SK-N-SH (cell line): ENCODE results near the gene TBCEL. TPM values are rescaled to one million over a fixed set of nuclear protein-coding genes. Genes with fewer than 3 reads are reported as not detected.

Experiments used
- CTCF ChIA-PET: fragments of 300-600, 350-600 bp; formaldehyde crosslinking; extraction: SDS; loops from one replicate; lab custom pipeline; 2021; lab: Yijun Ruan, JAX
- POLR2A ChIA-PET: fragments of 350-600 bp; sonication (Branson Sonifier 250); formaldehyde crosslinking; extraction: SDS; loops from one replicate; lab custom pipeline; 2020; ENCODE audit warnings: antibody characterized with exemption, inconsistent platforms; lab: Yijun Ruan, JAX
- DNase-seq: peaks from one replicate; pipeline ENCODE4 v3.0.0; 2012
- H2AFZ ChIP-seq: fragments of 200-600 bp; sonication (generic); 2 replicates; pipeline ENCODE4 v1.8.1; 2016; ENCODE audit warnings: antibody characterized with exemption, mild to moderate bottlenecking, low read depth
- H3F3A ChIP-seq: fragments of 200-600 bp; sonication (generic); replicated peaks from 2 replicates; pipeline ENCODE3; 2016; ENCODE audit warnings: antibody characterized with exemption, mild to moderate bottlenecking; ENCODE audit not compliant: insufficient read depth
- H3K27ac ChIP-seq, 2 experiments: fragments of 200-500 bp in 1 of 2; fragments of 200-600 bp in 1 of 2; sonication (Bioruptor generic) in 1 of 2; sonication (generic), shearing (Covaris generic) in 1 of 2; 2 replicates each; pipeline versions ENCODE4 v1.5.1 to v1.6.1; 2014 to 2016; ENCODE audit warnings: low read depth in 2 of 2, inconsistent platforms in 1 of 2, low read length in 1 of 2, mild to moderate bottlenecking in 1 of 2, mixed read lengths in 1 of 2
- H3K27me3 ChIP-seq: fragments of 200-600 bp; sonication (generic), shearing (Covaris generic); 2 replicates; pipeline ENCODE4 v1.6.1; 2016; ENCODE audit warnings: mixed run types; ENCODE audit not compliant: insufficient read depth
- H3K36me3 ChIP-seq, 2 experiments: fragments of 200-500 bp in 1 of 2; fragments of 200-600 bp in 1 of 2; sonication (Bioruptor generic) in 1 of 2; sonication (generic) in 1 of 2; replicated peaks in 1 of 2; 2 replicates each; pipeline versions ENCODE3 to v1.5.1; 2014 to 2016; ENCODE audit warnings: low read length in 1 of 2, mild to moderate bottlenecking in 1 of 2; ENCODE audit not compliant: insufficient read depth in 2 of 2, control insufficient read depth in 1 of 2
- H3K4me1 ChIP-seq, 2 experiments: fragments of 200-500 bp in 1 of 2; fragments of 200-600 bp in 1 of 2; sonication (Bioruptor generic) in 1 of 2; sonication (generic), shearing (Covaris generic) in 1 of 2; 2 replicates each; pipeline versions ENCODE4 v1.5.1 to v1.6.1; 2014 to 2016; ENCODE audit warnings: low read depth in 1 of 2, low read length in 1 of 2, mixed run types in 1 of 2; ENCODE audit not compliant: insufficient read depth in 2 of 2, control insufficient read depth in 1 of 2
- H3K4me2 ChIP-seq: fragments of 200-600 bp; sonication (generic), shearing (Covaris generic); 2 replicates; pipeline ENCODE4 v1.6.1; 2017; ENCODE audit warnings: mixed run types
- H3K4me3 ChIP-seq, 2 experiments: fragments of 200-500 bp in 1 of 2; fragments of 200-600 bp in 1 of 2; sonication (Bioruptor generic) in 1 of 2; sonication (generic), shearing (Covaris generic) in 1 of 2; 2 replicates each; pipeline versions ENCODE4 v1.5.1 to v1.8.1; 2014 to 2016; ENCODE audit warnings: low read depth in 2 of 2, inconsistent platforms in 1 of 2, low read length in 1 of 2, mild to moderate bottlenecking in 1 of 2, mixed read lengths in 1 of 2, moderate library complexity in 1 of 2
- H3K79me2 ChIP-seq: fragments of 200-600 bp; sonication (generic); 2 replicates; pipeline ENCODE4 v1.8.1; 2017; ENCODE audit warnings: mild to moderate bottlenecking; ENCODE audit not compliant: insufficient read depth
- H3K9ac ChIP-seq: fragments of 200-600 bp; sonication (generic); 2 replicates; pipeline ENCODE4 v1.6.1; 2017; ENCODE audit warnings: mixed run types
- H3K9me2 ChIP-seq: fragments of 200-600 bp; sonication (generic); 2 replicates; pipeline ENCODE4 v1.6.1; 2017; ENCODE audit warnings: mixed run types
- H3K9me3 ChIP-seq: fragments of 200-600 bp; sonication (generic); 2 replicates; pipeline ENCODE4 v1.6.1; 2017; ENCODE audit warnings: mixed run types, mild to moderate bottlenecking, moderate library complexity
- H4K20me1 ChIP-seq: fragments of 200-600 bp; sonication (generic); 2 replicates; pipeline ENCODE4 v1.6.1; 2017; ENCODE audit warnings: mild to moderate bottlenecking, mixed run types; ENCODE audit not compliant: insufficient read depth
- CHD2 ChIP-seq: fragments of 150-350 bp; IDR thresholded peaks from 2 replicates; pipeline ENCODE4 v1.6.1; 2018; ENCODE audit warnings: low read length; ENCODE audit not compliant: partially characterized antibody
- ELF1 ChIP-seq: IDR thresholded peaks from 2 replicates; pipeline ENCODE4 v1.4.0; 2012
- FOXJ3 ChIP-seq: sonication (generic); formaldehyde crosslinking; IDR thresholded peaks from 2 replicates; pipeline ENCODE4 v1.5.1; 2020; ENCODE audit warnings: mild to moderate bottlenecking, missing genetic modification reagents
- GATA2 ChIP-seq: sonication (generic); formaldehyde crosslinking; IDR thresholded peaks from 2 replicates; pipeline ENCODE4 v1.5.0; 2020; ENCODE audit warnings: mild to moderate bottlenecking, missing genetic modification reagents
- MEF2A ChIP-seq: IDR thresholded peaks from 2 replicates; pipeline ENCODE4 v1.4.0; 2012; ENCODE audit warnings: low read depth, borderline replicate concordance
- POLR2AphosphoS5 ChIP-seq: IDR thresholded peaks from 2 replicates; pipeline ENCODE4 v1.6.1; 2012; ENCODE audit warnings: low read depth, low read length
- RXRA ChIP-seq: IDR thresholded peaks from 2 replicates; pipeline ENCODE4 v1.4.0; 2012; ENCODE audit warnings: low read depth, mild to moderate bottlenecking, borderline replicate concordance
- SIN3A ChIP-seq: IDR thresholded peaks from 2 replicates; pipeline ENCODE4 v1.6.1; 2012; ENCODE audit warnings: low read depth, mild to moderate bottlenecking, low read length, moderate library complexity, borderline replicate concordance
- TAF1 ChIP-seq: IDR thresholded peaks from 2 replicates; pipeline ENCODE4 v1.6.1; 2012; ENCODE audit warnings: low read depth, mild to moderate bottlenecking, low read length, moderate library complexity, borderline replicate concordance
- TEAD4 ChIP-seq: IDR thresholded peaks from 2 replicates; pipeline ENCODE4 v1.4.0; 2012; ENCODE audit warnings: mild to moderate bottlenecking, borderline replicate concordance; ENCODE audit not compliant: insufficient read depth
- YY1 ChIP-seq: IDR thresholded peaks from 2 replicates; pipeline ENCODE4 v1.4.0; 2012; ENCODE audit warnings: low read depth, mild to moderate bottlenecking
- WGBS: methylation state at CpG from one replicate; pipeline ENCODE4 v1.1.6; 2017; ENCODE audit warnings: low lambda C conversion rate; 5-methylcytosine and 5-hydroxymethylcytosine counted together
- polyA plus RNA-seq, 3 experiments: library from polyadenylated mRNA; depleted of rRNA; stranded (reverse); fragments of >200 nt; gene quantifications; 2 replicates each; pipeline ENCODE4 v1.2.3, GENCODE V29; 2012
- TF ChIP-seq, protein P1 (sequence below): IDR thresholded peaks from 2 replicates; pipeline ENCODE4 v1.4.0; 2012; ENCODE audit warnings: low read depth, borderline replicate concordance
- TF ChIP-seq, protein P2 (sequence below): IDR thresholded peaks from 2 replicates; pipeline ENCODE4 v1.4.0; 2012; ENCODE audit warnings: low read depth
- TF ChIP-seq, protein P3 (sequence below): IDR thresholded peaks from 2 replicates; pipeline ENCODE4 v1.4.0; 2012; ENCODE audit warnings: low read depth, borderline replicate concordance
- TF ChIP-seq, protein P4 (sequence below): fragments of 200-600 bp; sonication (generic); IDR thresholded peaks from 2 replicates; pipeline ENCODE4 v1.6.1; 2017; ENCODE audit warnings: antibody characterized with exemption, mild to moderate bottlenecking, moderate library complexity
- TF ChIP-seq, protein P5 (sequence below): fragments of 150-350 bp; IDR thresholded peaks from 2 replicates; pipeline ENCODE4 v1.6.1; 2016; ENCODE audit warnings: mild to moderate bottlenecking, low read depth, low read length

Gene TBCEL
- polyA plus RNA-seq, 1 of the 3 experiments (the other 2 are of a cell fraction) = 5.9 TPM

DNA sequence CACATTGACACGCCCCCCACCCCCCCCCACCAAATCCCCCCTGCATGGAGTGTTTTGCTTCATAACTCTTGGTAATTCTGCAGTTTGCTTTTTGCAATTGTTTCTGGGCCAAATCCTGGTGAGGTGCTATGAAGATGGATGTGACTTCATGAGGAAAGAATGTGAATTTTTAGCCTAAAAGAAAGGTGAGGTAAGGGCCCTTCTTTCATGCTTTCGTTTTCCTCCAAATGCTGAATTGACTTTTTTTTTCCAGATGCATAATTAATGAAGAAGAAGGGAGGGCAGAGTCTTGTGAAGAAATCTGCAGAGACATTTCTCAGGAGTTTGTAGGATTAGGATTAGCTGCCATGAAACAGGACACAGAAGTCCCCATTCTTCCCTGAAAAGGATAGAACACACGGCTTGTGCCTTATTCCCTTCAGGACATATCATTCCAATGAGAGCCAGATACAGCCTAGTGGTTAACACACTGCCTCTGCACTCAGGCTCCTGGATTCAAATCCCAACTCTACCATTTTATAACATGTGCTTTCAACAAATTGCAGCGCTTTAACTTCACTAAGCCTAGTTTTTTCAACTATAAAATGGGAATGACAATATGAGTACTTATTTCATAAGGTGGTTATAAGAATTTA lies 19.6 kb upstream of the TBCEL start:
- H3K4me3 ChIP-seq = no peak overlapping the region
- no peaks in the 10 kb centered on the region for H4K20me1 ChIP-seq
- H3K4me2 ChIP-seq = no peak overlapping the region
- 32% methylated on average over 4 of the region's 4 CpGs for WGBS
- H3K4me1 ChIP-seq = no peaks in the 10 kb centered on the region
- CTCF ChIA-PET = interaction anchor here (1.1 kb wide), 1 partner anchor 191 kb away, joined by 3 read pairs; no protein-coding TSS in a partner anchor
- no peak for DNase-seq
- no peaks in the 10 kb centered on the region for H3F3A ChIP-seq
- no peak overlapping the region for H2AFZ ChIP-seq
- H3K9ac ChIP-seq = no peak overlapping the region
- POLR2A ChIA-PET = no interaction called here
- TF ChIP-seq, protein P1, sequence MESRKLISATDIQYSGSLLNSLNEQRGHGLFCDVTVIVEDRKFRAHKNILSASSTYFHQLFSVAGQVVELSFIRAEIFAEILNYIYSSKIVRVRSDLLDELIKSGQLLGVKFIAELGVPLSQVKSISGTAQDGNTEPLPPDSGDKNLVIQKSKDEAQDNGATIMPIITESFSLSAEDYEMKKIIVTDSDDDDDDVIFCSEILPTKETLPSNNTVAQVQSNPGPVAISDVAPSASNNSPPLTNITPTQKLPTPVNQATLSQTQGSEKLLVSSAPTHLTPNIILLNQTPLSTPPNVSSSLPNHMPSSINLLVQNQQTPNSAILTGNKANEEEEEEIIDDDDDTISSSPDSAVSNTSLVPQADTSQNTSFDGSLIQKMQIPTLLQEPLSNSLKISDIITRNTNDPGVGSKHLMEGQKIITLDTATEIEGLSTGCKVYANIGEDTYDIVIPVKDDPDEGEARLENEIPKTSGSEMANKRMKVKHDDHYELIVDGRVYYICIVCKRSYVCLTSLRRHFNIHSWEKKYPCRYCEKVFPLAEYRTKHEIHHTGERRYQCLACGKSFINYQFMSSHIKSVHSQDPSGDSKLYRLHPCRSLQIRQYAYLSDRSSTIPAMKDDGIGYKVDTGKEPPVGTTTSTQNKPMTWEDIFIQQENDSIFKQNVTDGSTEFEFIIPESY = no peak
- TF ChIP-seq GATA2 (CRISPR knock-in tag) (no peak), CHD2 (no peak), POLR2AphosphoS5 (no peak), TEAD4 (no peak), SIN3A (no peak), MEF2A (no peak), TAF1 (no peak), YY1 (no peak), FOXJ3 (CRISPR knock-in tag) (no peak), ELF1 (no peak), RXRA (no peak)
- TF ChIP-seq, protein P2, sequence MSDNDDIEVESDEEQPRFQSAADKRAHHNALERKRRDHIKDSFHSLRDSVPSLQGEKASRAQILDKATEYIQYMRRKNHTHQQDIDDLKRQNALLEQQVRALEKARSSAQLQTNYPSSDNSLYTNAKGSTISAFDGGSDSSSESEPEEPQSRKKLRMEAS = no peak
- TF ChIP-seq, protein P3, sequence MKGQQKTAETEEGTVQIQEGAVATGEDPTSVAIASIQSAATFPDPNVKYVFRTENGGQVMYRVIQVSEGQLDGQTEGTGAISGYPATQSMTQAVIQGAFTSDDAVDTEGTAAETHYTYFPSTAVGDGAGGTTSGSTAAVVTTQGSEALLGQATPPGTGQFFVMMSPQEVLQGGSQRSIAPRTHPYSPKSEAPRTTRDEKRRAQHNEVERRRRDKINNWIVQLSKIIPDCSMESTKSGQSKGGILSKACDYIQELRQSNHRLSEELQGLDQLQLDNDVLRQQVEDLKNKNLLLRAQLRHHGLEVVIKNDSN = no peak
- TF ChIP-seq, protein P4, sequence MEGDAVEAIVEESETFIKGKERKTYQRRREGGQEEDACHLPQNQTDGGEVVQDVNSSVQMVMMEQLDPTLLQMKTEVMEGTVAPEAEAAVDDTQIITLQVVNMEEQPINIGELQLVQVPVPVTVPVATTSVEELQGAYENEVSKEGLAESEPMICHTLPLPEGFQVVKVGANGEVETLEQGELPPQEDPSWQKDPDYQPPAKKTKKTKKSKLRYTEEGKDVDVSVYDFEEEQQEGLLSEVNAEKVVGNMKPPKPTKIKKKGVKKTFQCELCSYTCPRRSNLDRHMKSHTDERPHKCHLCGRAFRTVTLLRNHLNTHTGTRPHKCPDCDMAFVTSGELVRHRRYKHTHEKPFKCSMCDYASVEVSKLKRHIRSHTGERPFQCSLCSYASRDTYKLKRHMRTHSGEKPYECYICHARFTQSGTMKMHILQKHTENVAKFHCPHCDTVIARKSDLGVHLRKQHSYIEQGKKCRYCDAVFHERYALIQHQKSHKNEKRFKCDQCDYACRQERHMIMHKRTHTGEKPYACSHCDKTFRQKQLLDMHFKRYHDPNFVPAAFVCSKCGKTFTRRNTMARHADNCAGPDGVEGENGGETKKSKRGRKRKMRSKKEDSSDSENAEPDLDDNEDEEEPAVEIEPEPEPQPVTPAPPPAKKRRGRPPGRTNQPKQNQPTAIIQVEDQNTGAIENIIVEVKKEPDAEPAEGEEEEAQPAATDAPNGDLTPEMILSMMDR = no peak
- TF ChIP-seq, protein P5, sequence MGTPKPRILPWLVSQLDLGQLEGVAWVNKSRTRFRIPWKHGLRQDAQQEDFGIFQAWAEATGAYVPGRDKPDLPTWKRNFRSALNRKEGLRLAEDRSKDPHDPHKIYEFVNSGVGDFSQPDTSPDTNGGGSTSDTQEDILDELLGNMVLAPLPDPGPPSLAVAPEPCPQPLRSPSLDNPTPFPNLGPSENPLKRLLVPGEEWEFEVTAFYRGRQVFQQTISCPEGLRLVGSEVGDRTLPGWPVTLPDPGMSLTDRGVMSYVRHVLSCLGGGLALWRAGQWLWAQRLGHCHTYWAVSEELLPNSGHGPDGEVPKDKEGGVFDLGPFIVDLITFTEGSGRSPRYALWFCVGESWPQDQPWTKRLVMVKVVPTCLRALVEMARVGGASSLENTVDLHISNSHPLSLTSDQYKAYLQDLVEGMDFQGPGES = no peak
- H3K36me3 ChIP-seq = no peaks in the 10 kb centered on the region
- no peaks in the 10 kb centered on the region for H3K9me2 ChIP-seq
- H3K79me2 ChIP-seq = no peaks in the 10 kb centered on the region
- H3K27ac ChIP-seq = no peak overlapping the region
- no peaks in the 10 kb centered on the region for H3K27me3 ChIP-seq
- no peaks in the 10 kb centered on the region for H3K9me3 ChIP-seq
